Hepatocyte (in vitro differentiated cells): ENCODE data around the gene TACSTD2. TPM values are rescaled to one million over a fixed set of nuclear protein-coding genes. Genes with fewer than 3 reads are reported as not detected.

Experiments used
- DNase-seq: peaks from one replicate; pipeline ENCODE4 v3.0.0-alpha.2; 2016; ENCODE audit warnings: low spot score
- H2AFZ ChIP-seq: fragments of 200-600 bp; sonication (generic); 2 replicates; pipeline ENCODE4 v1.6.0; 2016; ENCODE audit warnings: antibody characterized with exemption, mild to moderate bottlenecking
- H3K27ac ChIP-seq: fragments of 200-600 bp; sonication (generic); 2 replicates; pipeline ENCODE4 v1.5.1; 2016; ENCODE audit warnings: mild to moderate bottlenecking
- H3K27me3 ChIP-seq: fragments of 200-600 bp; sonication (generic); 2 replicates; pipeline ENCODE4 v1.6.1; 2016
- H3K36me3 ChIP-seq: fragments of 200-600 bp; sonication (generic); replicated peaks from 2 replicates; pipeline ENCODE4 v1.5.1; 2016; ENCODE audit warnings: low read depth; ENCODE audit not compliant: insufficient read depth
- H3K4me1 ChIP-seq: fragments of 200-600 bp; sonication (generic); 2 replicates; pipeline ENCODE4 v1.5.1; 2016; ENCODE audit warnings: mild to moderate bottlenecking, moderate library complexity; ENCODE audit not compliant: insufficient read depth
- H3K4me2 ChIP-seq: fragments of 200-600 bp; sonication (generic); 2 replicates; pipeline ENCODE4 v1.6.0; 2016
- H3K4me3 ChIP-seq: fragments of 200-600 bp; sonication (generic); 2 replicates; pipeline ENCODE4 v1.5.1; 2016; ENCODE audit warnings: mild to moderate bottlenecking
- H3K79me2 ChIP-seq: fragments of 200-600 bp; sonication (generic); 2 replicates; pipeline ENCODE4 v1.6.0; 2017; ENCODE audit warnings: mild to moderate bottlenecking
- H3K9me2 ChIP-seq: fragments of 200-600 bp; sonication (generic); replicated peaks from 2 replicates; pipeline ENCODE4 v1.6.0; 2017; ENCODE audit warnings: mild to moderate bottlenecking; ENCODE audit not compliant: insufficient read depth
- H3K9me3 ChIP-seq: fragments of 200-600 bp; sonication (generic); 2 replicates; pipeline ENCODE4 v1.5.1; 2016; ENCODE audit warnings: low read depth, mild to moderate bottlenecking
- H4K20me1 ChIP-seq: fragments of 200-600 bp; sonication (generic); 2 replicates; pipeline ENCODE4 v1.6.0; 2016; ENCODE audit warnings: mild to moderate bottlenecking; ENCODE audit not compliant: insufficient read depth, poor library complexity, severe bottlenecking
- CTCF ChIP-seq: fragments of 200-600 bp; sonication (generic); IDR thresholded peaks from 2 replicates; pipeline ENCODE4 v1.5.1; 2016; ENCODE audit warnings: antibody characterized with exemption, mild to moderate bottlenecking; ENCODE audit not compliant: poor library complexity
- EZH2 ChIP-seq: fragments of 200-600 bp; sonication (generic); IDR thresholded peaks from 2 replicates; pipeline ENCODE4 v1.6.1; 2016; ENCODE audit warnings: antibody characterized with exemption, mild to moderate bottlenecking, borderline replicate concordance
- EZH2phosphoT487 ChIP-seq: fragments of 200-600 bp; sonication (generic); IDR thresholded peaks from one replicate; pipeline ENCODE4 v1.6.1; 2018; ENCODE audit warnings: antibody characterized with exemption, mild to moderate bottlenecking, low read depth, moderate library complexity; ENCODE audit not compliant: unreplicated experiment, severe bottlenecking
- WGBS: methylation state at CpG from one replicate; pipeline ENCODE4 v1.1.6; 2016; ENCODE audit warnings: low lambda C conversion rate; ENCODE audit errors: missing lambda C conversion rate; 5-methylcytosine and 5-hydroxymethylcytosine counted together
- polyA plus RNA-seq: library from polyadenylated mRNA; unstranded; fragments of >200 nt; fragmentation: Nextera tagmentation; extraction: Ambion mirVana; gene quantifications from 2 replicates; pipeline ENCODE4 v1.2.1, GENCODE V29; 2016
- total RNA-seq: library from RNA; depleted of rRNA; stranded (reverse); fragments of >200 nt; gene quantifications from 2 replicates; pipeline ENCODE4 v1.2.3, GENCODE V29; 2014

Gene TACSTD2
- total and polyA plus RNA-seq, 2 experiments from 2014 or later, result 6.7 to 21.7 TPM

DNA sequence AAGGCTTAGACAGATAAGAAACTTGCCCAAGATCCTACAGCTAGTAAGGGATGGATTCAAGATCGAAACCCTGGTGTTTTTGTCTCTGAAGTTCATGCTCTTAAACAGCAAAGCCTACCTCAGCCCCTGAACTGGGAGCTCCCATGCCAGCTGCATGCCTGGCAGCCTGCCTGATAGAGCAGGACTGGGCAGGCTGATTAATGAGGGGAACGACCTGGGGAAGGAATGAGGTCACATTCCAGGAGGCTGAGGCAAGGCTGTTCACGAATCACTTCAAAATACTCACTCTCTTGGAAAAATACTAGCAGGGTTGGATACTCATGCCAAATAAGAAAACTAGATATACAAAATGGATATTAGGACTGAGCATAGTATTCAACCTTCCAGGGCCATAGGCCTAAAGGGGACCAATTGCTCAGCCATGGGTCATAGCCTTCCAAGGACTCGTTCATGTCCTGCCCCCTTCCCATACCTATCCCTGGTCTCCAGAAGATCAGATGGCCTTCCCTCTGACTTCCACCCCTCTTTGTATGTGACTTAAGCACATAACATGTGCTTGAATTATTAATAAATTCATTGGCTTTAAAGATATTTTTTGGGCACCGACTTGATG lies 15.6 kb upstream of the TACSTD2 start:
- Histone ChIP-seq H3K79me2 (no peaks in the 10 kb centered on the region), H3K36me3 (no peaks in the 10 kb centered on the region), H4K20me1 (no peaks in the 10 kb centered on the region), H3K4me1 (no peaks in the 10 kb centered on the region), H3K9me3 (no peaks in the 10 kb centered on the region), H3K27ac (peak overlapping the region; percentile 11), H3K4me2 (no peak overlapping the region), H3K27me3 (no peaks in the 10 kb centered on the region), H2AFZ (no peak overlapping the region), H3K9me2 (no peaks in the 10 kb centered on the region), H3K4me3 (no peak overlapping the region)
- TF ChIP-seq EZH2 (no peak), EZH2phosphoT487 (no peak)
- DNase-seq, result peak; percentile 53
- WGBS, result 61% methylated on average over 5 of the region's 5 CpGs

DNA sequence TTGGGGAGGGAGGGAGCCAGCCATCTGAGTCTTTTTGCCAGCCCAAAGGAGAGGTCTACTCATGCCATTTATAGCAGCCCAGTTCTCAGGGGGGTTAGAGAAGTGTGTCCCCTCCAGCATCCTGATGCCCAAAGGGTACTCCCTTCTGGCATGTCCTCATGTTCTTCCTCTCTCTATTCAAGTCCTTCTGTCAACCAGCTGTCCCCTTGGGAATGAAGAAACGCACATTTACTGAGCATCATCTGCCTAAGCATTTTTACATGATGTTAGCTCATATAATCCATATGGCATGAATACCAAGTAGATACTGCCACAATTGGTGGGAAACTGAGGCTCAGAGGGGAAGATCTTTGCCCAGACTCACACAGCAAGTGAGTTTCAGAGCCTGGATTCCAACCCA lies 14.8 kb upstream of the TACSTD2 start:
- H3K4me3 ChIP-seq, result no peak overlapping the region
- H3K4me1 ChIP-seq, result no peaks in the 10 kb centered on the region
- H3K36me3 ChIP-seq, result no peaks in the 10 kb centered on the region
- WGBS, result 89% methylated on average over 1 of the region's 1 CpG
- no peaks in the 10 kb centered on the region for H3K9me3 ChIP-seq
- TF ChIP-seq EZH2phosphoT487 (no peak), CTCF (no peak), EZH2 (no peak)
- H3K9me2 ChIP-seq, result no peaks in the 10 kb centered on the region
- H2AFZ ChIP-seq, result no peak overlapping the region
- H3K27ac ChIP-seq, result no peak overlapping the region
- H3K4me2 ChIP-seq, result no peak overlapping the region
- no peak for DNase-seq
- no peaks in the 10 kb centered on the region for H3K27me3 ChIP-seq
- H4K20me1 ChIP-seq, result no peaks in the 10 kb centered on the region
- H3K79me2 ChIP-seq, result no peaks in the 10 kb centered on the region

GRCh38 chr1:58590019-58590418 lies 13.0 kb upstream of the TACSTD2 start:
- no peaks in the 10 kb centered on the region for H3K4me1 ChIP-seq
- no peak for DNase-seq
- H4K20me1 ChIP-seq, result no peaks in the 10 kb centered on the region
- H2AFZ ChIP-seq, result no peak overlapping the region
- no peaks in the 10 kb centered on the region for H3K79me2 ChIP-seq
- H3K9me3 ChIP-seq, result no peaks in the 10 kb centered on the region
- H3K27me3 ChIP-seq, result no peaks in the 10 kb centered on the region
- H3K4me2 ChIP-seq, result no peak overlapping the region
- TF ChIP-seq EZH2, result no peak
- no peak for TF ChIP-seq CTCF
- no peak for TF ChIP-seq EZH2phosphoT487
- H3K4me3 ChIP-seq, result no peak overlapping the region
- no peaks in the 10 kb centered on the region for H3K36me3 ChIP-seq
- H3K27ac ChIP-seq, result no peak overlapping the region
- no peaks in the 10 kb centered on the region for H3K9me2 ChIP-seq

GRCh38 chr1:58588396-58588795 lies 11.3 kb upstream of the TACSTD2 start:
- H3K79me2 ChIP-seq, result no peaks in the 10 kb centered on the region
- H3K4me1 ChIP-seq, result peaks cover 8% of the 10 kb centered on the region
- DNase-seq, result no peak
- H3K27me3 ChIP-seq, result no peaks in the 10 kb centered on the region
- no peak overlapping the region for H3K4me3 ChIP-seq
- no peaks in the 10 kb centered on the region for H3K36me3 ChIP-seq
- H3K9me3 ChIP-seq, result no peaks in the 10 kb centered on the region
- H3K27ac ChIP-seq, result no peak overlapping the region
- WGBS, result 80% methylated on average over 5 of the region's 5 CpGs
- H2AFZ ChIP-seq, result no peak overlapping the region
- no peaks in the 10 kb centered on the region for H3K9me2 ChIP-seq
- H3K4me2 ChIP-seq, result no peak overlapping the region
- H4K20me1 ChIP-seq, result no peaks in the 10 kb centered on the region
- TF ChIP-seq EZH2 (no peak), EZH2phosphoT487 (no peak), CTCF (no peak)
